GM19455 (cell line): ENCODE data around the gene ENOX1.
"Not testable (repeated sequence)": the region's sequence is repeated elsewhere in the genome, so short reads cannot be mapped to it uniquely, and the experiment has no call there.

Experiments used
- ATAC-seq: cut with Tn5 transposase; IDR thresholded peaks from one replicate; pipeline ENCODE4 v1.9.1; 2021; ENCODE audit not compliant: unreplicated experiment

ENOX1 gene

DNA sequence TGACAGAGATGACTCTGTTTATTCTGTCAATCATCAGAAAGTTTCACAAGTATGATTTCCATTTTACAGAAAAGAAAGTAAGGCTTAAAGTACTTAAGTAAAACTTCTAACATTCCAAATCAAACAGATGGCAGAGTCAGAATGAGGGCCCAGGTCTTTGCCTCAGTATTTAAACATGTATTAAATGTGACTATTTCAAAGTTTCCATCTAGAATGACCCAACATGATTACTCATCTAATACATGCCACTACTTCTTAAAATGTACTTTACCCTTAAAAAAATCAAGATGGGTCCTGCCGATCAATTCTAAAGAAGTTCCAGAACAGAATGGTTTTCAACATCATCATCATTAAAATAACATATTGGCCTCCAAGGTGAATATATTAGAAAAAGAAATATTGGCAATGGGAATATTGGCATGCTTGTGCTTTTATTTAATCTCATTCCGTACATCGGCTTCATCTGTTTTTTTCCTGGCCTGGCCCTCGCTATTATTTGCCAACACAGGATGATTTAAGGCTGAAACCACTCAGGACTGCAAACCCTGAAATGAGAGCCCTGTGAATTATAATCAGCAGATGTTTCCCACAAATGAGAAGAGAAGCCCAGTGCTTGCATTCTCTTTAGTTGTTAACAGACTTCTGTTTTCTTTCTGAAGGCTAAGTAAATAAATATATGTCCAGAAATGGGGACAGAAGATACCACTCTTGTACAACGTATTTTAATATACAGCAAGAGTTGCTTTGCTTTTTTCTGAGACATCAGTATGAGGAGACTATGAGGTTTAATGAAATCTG, 423.4 kb downstream of the ENOX1 start:
- ATAC-seq, result no peak

DNA sequence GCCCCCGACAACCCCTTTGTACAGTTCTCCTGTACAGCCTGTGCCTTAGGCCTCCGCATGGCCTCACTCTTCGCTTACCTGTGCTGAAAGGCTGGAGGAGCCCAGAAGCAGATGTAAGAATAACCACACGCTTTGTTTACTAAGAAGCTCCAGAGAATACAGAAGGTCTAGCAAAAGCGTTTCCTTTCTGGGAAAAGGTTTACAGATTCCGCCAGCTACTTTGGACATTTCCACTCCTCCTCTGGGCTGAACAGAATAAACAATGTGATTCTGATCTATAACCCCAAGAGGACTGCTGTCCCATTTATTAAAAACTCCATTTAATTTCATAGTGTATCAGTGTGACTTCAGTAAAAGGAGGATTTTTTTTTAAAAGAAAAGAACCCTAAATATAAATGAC, 424.2 kb downstream of the ENOX1 start:
- ATAC-seq, result no peak

DNA sequence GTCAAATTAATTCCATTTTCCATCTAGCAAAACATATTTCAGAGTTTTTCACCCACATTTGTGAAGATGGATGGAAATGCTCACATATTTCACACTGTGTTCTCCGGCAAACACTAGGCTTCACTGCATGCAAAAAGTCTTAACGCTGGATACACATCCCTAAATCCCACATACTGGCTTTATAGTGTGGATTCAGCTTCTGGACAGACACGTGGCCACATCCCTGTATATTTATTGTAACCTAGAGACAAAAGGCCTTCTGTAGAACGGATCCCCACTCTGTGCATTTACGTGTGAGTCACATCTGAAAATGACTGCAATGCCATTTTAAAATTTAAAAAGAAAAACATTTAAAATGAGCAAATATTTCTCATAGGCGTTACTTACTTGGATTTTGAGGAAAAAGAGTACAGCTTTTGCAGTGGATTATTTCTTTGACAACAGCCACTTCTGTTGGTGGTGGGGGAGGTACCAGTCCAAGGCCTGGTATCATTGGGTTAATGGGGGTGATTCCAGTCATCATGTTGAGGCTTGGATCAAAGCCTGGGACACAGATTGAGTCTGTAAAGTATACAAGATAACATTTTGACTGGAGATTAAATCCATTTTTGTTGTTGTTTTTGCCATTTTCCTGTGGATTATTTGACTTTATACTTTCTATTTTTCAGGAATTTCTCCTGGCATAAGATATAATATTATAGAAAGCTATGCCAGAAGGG, 425.7 kb downstream of the ENOX1 start:
- no peak for ATAC-seq

DNA sequence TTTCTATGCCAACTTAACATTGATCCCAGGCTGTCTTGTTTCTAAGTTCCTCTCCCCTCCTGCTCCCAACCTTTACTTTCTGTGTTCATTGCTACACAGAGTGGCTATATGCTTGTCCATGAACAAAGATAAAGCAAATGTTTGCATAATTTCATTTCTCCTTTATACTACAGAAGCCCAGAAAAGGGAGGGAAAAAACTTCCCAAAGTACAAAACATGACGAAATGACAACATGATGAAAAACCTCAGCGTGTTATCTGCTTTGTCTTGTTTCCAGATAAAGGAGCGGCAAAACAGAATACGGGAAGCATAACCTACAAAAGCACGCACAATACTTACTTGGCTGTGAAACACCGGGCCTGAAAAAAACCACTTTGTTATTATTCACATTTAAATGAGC, 426.6 kb downstream of the ENOX1 start:
- no peak for ATAC-seq

DNA sequence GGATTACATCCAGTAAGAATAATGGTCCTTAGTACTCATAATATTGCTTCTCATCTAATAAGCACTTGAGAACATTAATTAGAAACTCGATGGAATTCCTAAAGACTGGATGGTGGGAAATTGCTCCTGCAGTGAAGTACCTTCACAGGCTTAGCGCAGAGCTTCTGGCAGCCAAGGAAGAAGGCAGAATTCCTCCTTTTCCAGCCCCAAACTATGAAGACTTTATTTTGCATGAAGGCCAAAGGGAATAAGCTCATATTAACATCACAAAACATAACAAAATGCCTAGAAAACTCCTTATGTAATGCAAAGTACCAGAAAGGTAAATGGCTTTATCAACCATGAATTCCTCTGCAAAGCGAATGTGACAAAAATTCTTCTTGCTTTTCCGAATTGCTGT, 427.2 kb downstream of the ENOX1 start:
- ATAC-seq, result no peak

DNA sequence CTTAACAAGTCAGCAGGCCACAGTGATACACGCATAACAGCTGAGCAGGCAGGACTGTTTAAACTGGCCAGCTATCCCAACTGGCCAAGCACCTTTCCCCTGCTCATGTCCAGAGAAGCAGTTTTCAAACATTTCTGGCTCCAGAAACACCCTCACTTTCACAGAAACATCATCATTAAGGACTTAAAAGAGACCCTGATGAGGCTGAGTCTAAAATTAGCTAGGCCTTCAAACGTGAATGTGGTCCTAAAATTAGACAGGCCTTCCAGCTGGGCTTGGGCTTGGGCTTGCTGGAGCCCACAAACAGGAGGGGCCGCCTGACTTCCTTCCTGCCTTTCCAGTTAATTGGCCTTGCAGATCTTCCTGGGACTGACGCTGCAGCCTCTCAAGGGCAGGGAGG, 429.2 kb downstream of the ENOX1 start:
- no peak for ATAC-seq

DNA sequence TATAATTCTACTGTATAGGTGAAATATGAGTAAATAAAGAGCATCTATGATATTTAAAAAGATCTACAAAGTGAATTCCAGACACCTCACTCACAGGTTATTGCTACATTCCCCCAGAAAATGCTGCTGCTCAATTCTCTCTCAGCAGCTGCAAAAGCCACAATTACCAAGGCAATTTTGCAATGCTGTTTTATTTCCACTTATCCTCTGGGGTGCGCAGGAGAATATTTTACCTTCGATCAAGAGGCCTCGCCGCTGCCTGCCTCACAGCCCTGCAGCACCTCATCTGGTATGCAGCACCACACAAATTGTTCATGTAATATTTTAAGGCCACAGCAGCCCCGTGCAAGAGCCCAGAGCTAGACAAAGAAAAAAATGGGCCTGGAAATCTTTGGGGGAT, 430.2 kb downstream of the ENOX1 start:
- no peak for ATAC-seq

DNA sequence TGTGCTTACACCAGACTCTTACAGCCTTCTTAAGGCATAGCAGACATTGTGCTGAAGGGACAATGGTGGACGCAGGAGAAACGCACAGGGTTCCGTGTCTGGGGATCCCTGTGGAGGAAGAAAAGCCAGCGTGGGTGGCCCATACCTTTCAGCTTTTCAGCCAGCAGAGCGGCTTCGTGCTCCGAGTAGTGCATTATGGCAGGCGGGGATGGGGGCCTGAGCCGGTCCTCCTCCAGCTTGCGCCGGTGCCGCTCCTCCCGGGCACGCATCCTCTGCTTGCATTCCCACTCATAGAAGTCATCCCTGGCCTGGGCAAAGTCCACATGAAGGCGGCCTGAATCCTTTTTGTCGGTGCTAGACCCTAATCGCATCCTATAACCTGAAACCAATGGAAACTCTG, 431.0 kb downstream of the ENOX1 start:
- ATAC-seq, result no peak

DNA sequence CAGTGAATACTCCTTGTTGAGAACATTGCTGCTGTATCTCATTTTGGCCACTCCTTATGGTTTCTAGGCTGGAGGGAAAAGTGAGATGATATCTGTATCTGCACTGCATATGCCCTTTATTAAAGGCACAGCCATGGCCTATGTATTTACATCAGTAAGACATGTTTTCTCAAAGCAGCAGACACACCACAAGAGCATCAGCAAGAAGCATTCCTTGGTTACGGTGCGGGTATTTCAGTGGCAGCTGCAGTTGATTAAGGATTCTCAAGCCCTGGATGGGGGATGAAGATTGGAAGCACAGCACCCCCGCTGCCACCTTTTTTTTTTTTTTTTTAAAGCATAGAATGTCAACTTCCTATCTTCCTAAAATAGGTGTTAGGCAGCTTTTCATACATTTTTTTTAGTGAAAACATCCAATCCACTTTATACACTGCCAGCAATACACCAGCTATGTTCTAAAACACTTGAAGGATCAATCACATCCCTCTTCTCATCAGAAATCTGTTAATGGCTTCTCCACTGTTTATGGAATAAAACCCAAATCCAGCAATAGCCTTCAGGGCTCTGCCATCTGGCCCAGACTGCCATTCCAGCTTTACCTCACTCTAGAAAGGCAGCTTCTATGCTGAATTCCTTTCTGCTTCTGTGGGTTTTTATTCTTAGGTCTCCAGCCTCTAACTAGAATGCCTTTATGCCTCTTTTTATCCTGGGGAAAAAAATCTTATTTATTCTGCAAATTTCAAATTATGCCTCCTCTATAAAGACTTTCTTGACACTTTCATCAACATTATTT, 432.4 kb downstream of the ENOX1 start:
- ATAC-seq, result no peak

DNA sequence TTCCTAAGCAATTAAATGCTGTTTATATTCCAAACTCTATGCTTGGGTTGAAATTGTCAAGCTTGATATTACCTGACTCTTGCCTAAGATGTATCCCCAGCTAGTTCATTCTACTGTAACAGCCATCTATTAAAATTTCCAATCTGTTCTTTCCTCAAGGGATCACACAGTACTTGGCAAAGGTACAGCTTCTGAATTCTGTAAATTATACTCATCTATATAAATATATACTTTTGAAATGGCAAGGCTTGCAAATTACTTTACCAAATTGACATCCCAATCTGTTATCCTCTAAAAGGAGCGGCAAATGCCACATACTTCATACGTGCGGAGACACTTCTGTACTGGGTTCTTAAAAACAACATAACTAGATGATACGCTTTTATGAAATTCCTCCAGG, 433.1 kb downstream of the ENOX1 start:
- ATAC-seq, result no peak

DNA sequence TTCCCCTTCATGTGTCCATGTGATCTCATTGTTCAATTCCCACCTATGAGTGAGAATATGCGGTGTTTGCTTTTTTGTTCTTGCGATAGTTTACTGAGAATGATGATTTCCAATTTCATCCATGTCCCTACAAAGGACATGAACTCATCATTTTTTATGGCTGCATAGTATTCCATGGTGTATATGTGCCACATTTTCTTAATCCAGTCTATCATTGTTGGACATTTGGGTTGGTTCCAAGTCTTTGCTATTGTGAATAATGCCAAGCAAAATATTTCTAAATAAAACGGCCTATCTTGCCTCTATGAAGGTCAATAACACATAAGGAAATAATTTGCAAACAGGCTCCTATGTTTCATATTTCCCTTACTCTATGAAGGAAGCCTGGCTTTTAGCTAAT, 435.2 kb downstream of the ENOX1 start:
- not testable (repeated sequence) for ATAC-seq

DNA sequence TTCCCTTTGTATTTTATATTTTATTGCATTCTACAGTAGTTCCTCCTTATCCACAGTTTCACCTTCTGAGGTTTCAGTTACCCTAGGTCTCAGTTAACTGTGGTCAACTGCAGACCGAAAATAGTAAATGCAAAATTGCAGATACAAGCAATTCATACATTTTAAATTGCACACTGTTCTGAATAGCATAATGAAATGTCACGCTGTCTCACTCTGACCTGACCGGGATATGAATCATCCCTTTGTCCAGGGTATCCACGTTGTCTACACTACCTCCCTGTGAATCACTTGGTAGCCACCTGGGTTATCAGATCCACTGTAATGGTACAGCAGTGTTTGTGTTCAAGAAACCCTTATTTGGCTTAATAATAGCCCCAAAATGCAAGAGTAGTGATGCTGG, 438.4 kb downstream of the ENOX1 start:
- no peak for ATAC-seq

DNA sequence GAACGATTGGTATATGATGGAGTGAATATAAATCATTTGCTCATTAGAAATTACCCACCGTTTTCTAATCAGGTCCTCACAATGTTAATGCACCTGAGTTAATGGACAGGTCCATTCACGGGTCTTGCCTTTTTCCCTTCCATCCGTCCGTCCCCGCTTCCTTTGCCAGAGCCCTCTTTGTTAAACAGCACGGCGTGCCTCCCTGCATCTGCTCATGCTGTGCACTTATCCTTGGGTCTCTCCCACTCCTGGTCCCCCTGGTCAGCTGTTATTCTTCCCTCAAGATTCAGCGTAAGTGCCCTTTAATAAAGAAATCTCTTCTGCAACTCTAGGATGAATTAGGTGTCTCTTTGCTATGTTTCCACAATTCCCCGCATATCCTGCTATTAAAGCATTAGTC, 438.9 kb downstream of the ENOX1 start:
- no peak for ATAC-seq

DNA sequence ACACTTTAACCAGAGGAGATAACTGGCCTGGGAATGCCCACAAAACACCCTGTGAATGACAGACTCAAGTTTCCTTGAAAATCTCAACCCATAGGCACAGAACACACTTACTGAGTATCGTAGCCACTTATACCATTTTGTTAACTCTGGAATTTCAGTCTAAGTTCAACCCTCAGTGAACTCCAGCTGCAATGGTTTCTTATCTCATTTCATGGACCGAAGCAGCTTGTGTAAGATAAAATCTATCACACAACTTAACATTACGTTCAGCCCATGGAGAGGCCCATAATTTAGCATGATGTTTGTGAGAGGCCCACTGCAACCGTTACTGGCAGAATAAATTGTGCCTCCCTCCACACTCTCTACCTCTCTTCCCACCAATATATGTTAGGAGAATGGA, 440.3 kb downstream of the ENOX1 start:
- ATAC-seq, result no peak

DNA sequence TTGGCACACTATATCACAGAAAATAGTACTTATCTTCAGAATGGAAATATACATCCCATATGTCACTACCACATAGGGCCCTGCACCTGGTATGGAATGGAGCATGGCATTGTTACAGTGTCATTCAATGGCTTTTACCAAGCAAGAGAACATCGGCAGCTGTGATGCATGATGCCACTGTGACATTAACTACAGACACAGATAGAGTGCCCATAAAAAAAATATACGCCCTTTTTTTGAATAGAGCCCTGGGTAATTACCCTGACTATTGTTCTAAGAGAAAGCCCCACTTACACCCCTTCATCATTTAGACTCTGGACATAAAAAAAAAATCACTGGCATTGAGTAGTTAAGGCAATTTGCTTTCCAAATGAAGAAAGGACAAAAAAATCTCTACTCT, 443.1 kb downstream of the ENOX1 start:
- ATAC-seq, result no peak

DNA sequence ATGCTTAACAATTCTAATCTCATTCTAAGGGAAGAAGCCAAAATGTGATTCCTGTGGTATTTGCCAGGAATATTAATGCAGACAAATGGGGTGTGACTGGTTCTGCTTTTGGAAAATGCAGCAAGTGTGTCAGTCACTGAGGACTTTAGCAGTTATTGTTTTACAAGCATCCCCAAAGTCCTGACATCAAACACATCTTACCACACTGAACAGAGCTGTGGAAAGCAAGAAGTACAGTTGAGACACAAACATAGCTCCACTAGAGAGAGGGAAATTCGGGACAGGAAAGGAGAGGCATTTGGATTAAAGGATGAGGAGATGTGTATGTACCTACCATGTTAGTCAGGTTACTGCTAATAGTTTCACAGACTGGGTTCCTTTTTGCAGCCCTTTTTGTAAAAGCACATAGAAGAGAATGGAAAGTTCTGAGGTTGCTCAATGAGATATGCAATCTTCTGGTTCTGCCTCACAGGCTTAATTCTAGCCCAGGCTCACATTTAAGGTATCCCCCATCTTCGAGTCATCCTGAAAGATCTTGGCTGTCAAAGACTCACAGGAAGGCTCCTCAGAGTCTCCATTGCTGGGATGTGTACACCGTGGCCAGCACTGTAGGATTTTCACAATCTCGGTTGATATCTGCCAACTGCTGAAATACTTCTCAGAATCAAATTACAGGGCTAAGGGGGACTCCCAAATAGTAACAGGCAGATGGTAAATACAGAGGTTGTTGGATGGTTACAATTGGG, 446.8 kb downstream of the ENOX1 start:
- no peak for ATAC-seq

DNA sequence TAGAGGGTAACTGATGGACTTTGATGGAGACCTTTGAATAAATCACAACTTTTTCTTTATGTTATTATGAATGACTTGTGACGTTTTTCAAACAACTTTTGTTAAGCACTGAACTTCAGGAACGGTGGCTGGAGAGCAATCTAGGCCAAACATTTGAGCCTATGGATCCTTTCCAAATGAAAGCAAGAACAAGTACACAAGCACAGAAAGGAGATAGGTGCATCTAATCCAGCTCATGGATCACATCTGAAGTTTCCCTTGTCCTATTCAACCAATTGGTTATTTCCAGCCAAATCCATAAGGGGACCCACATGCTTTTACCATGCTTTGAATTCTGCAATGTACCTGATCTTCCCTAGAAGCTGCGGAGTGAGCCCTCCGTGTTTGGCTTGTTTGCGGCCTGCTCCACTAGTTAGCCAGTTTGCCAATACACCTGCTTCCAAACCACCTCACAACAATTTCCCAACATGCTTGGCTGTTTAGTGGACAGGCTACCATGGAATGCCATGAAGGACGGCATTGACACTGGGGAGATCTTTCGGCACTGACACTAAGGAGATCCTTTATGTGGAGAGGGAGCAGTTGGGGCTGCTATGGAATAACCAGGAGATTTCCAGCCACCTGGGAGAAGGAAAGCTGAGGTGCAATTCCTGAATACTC, 447.5 kb downstream of the ENOX1 start:
- ATAC-seq, result no peak

DNA sequence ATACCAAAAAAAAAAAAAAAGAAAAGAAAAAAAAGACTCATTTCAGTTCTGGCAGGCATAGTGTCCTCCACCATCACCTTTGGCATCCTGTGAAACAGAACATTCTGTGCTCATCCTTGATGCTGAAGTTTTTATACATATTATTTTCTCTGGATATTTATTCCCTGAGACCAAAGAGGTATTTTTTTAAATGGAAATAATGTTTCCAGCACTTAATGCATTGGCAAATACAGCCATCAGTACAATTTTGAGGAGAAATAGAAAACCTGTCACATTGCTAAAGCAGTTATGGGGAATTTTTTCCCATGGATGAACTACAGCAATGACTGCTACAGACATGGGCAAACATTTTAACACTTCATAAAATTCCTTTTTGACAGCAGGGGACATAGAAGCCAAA, 451.0 kb downstream of the ENOX1 start:
- ATAC-seq, result no peak

DNA sequence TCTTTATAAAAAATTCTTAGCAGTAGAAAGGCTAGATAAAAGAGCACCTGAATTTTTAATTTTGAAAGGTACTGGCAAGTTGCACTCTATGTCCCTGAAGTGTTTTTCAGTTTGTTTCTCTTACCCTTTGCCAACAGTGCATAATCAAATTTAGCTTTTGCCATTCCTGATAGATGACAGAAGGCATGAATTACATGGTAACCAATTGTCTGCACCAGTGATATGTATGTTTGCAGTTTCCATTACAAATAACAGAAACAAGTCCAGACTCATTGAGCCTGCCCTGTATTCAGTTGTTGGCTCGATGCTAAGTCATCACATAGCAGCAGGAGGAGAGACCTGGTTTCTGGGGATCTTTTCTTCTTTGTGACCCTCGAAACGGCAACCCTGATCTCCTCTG, 453.6 kb downstream of the ENOX1 start:
- ATAC-seq, result no peak

DNA sequence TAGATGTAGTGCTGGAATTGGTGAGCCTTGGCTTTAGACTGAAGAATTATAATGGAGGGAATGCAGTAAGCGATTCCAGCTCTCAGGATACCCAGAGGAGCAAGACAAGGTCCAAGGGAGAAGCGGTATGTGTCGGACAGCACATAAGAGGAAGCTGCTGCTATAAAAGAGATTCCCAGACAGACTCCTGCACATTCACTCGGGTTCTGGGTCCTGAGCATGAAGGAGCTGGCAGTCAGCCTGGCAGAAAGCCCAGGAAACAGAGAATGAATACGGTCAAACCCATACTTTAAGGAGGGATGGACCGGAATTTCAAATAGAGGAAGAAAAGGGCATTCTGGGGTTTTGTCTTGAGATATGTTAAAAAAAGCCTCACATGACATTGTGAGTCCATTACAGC, 455.1 kb downstream of the ENOX1 start:
- no peak for ATAC-seq

DNA sequence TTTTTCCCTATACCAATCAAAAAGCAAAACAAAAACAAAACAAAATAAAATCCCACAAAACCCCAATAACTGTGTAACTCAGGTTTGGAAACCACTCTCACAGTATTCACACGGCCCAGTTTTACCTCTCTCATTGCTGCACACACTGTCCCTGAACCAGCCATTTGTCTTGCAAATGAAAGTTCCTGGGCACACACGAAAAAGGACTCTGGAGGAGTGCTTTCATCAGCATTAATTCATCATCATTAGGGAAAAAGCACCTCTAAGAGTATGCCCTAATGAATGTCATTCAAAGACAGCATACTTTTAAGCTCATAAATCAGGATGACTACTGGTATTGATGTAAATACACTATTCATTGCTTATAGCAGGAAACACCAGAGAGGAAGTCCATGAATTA, 457.1 kb downstream of the ENOX1 start:
- ATAC-seq, result no peak
